ENCODE results near the gene ICA1L. TPM values are rescaled to one million over a fixed set of nuclear protein-coding genes. Genes with fewer than 3 reads are reported as not detected.

Gene ICA1L
- total and polyA plus RNA-seq, 2 of the 4 experiments (the other 2 are of a cell fraction): 1.7 to 1.8 TPM

DNA sequence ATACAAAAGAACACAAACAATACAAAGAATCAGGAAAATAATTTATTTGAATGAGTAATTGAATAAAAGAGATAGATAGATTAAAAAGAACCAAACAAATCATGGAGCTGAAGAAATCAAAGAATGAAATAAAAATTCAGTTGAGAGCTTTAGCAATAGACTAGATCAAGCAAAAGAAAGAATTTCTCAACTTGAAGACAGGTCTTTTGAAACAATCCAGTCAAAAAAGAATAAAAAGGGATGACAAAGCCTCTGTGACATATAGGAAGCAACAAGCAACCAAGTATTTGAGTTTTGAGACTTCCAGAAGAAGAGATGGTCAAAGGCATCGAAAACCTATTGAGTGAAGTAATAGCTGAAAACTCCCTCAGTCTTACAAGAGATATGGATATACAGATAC is 128.0 kb downstream of the ICA1L start:
- TF ChIP-seq POLR2A (IDR thresholded peaks at IDR 0.05; ENCODE audit: low read depth, low read length) (no peak), SMC3 (IDR thresholded peaks at IDR 0.05; ENCODE audit: low read depth, low read length) (no peak), RFX5 (IDR thresholded peaks at IDR 0.05; ENCODE audit: low read depth, low read length) (no peak), CHD1 (IDR thresholded peaks at IDR 0.05; ENCODE audit: low read depth, low read length) (no peak), FOS (IDR thresholded peaks at IDR 0.05; ENCODE audit: low read depth, low read length) (no peak), MAFK (IDR thresholded peaks at IDR 0.05; ENCODE audit: low read depth, low read length) (no peak), NFE2L2 (IDR thresholded peaks at IDR 0.05; ENCODE audit: low read depth, low read length) (no peak), CEBPB (IDR thresholded peaks at IDR 0.05; ENCODE audit: low read depth, low read length) (no peak), BHLHE40 (IDR thresholded peaks at IDR 0.05; ENCODE audit: low read depth, low read length) (no peak), RCOR1 (IDR thresholded peaks at IDR 0.05; ENCODE audit: insufficient replicate concordance, low read length) (no peak)
- TF ChIP-seq, protein P1, sequence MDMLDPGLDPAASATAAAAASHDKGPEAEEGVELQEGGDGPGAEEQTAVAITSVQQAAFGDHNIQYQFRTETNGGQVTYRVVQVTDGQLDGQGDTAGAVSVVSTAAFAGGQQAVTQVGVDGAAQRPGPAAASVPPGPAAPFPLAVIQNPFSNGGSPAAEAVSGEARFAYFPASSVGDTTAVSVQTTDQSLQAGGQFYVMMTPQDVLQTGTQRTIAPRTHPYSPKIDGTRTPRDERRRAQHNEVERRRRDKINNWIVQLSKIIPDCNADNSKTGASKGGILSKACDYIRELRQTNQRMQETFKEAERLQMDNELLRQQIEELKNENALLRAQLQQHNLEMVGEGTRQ (IDR thresholded peaks at IDR 0.05; ENCODE audit: low read depth, low read length): no peak
- Histone ChIP-seq H3K79me1 (ENCODE audit: low read depth in 1 of 2, low read length in 2 of 2) (no peaks in the 10 kb centered on the region), H3K9ac (ENCODE audit: low read depth, low read length) (no peak overlapping the region), H3K4ac (ENCODE audit: low read depth, low read length) (no peak overlapping the region), H3K9me1 (ENCODE audit: insufficient read depth, low read length) (peaks cover 3% of the 10 kb centered on the region; the same call in 1 of the 2 replicates), H3K18ac (ENCODE audit: low read depth, low read length) (no peak overlapping the region), H4K8ac (ENCODE audit: low read depth in 2 of 2, low read length in 2 of 2) (no peak overlapping the region), H3K4me3 (ENCODE audit: insufficient read depth, low read depth, low read length) (no peak overlapping the region), H2BK5ac (ENCODE audit: low read depth, low read length, poor library complexity, severe bottlenecking) (no peak overlapping the region), H2BK20ac (ENCODE audit: low read depth, low read length) (no peak overlapping the region), H3K23ac (ENCODE audit: low read depth, low read length) (no peak overlapping the region), H4K91ac (ENCODE audit: insufficient read depth, low read depth, low read length) (no peak overlapping the region), H2AK5ac (ENCODE audit: low read depth, low read length) (no peak overlapping the region), H3K27ac (ENCODE audit: insufficient read depth, low read length) (no peak overlapping the region), H2BK15ac (ENCODE audit: low read depth, low read length) (no peak overlapping the region), H2AFZ (replicated peaks; ENCODE audit: low read length, poor library complexity) (no peak overlapping the region), H2BK120ac (ENCODE audit: low read depth, low read length) (no peak overlapping the region), H3K4me2 (ENCODE audit: low read depth, low read length) (no peak overlapping the region), H3K56ac (ENCODE audit: extremely low read depth, insufficient read depth, low read length) (no peak overlapping the region), H4K5ac (ENCODE audit: low read depth, low read length) (no peak overlapping the region), H3K36me3 (ENCODE audit: control insufficient read depth, insufficient read depth, low read length) (peaks cover 4% of the 10 kb centered on the region; the same call in 1 of the 2 replicates), H3K14ac (replicated peaks; ENCODE audit: low read depth, low read length) (no peak overlapping the region), H4K20me1 (ENCODE audit: insufficient read depth, low read length) (no peaks in the 10 kb centered on the region), H3K27me3 (ENCODE audit: control insufficient read depth, insufficient read depth, low read length) (no peaks in the 10 kb centered on the region), H2AK9ac (replicated peaks; ENCODE audit: low read depth, low read length, poor library complexity) (no peak overlapping the region), H3K4me1 (ENCODE audit: control insufficient read depth, insufficient read depth, low read length) (no peaks in the 10 kb centered on the region), H3K9me3 (ENCODE audit: control insufficient read depth, insufficient read depth, low read length) (peaks cover 9% of the 10 kb centered on the region)
- ATAC-seq (ENCODE audit: low read depth) (no peak), DNase-seq (no peak)
- POLR2A ChIA-PET (ENCODE audit: unreplicated experiment): no interaction called here
- in situ Hi-C loops (cut with MboI; ENCODE audit: low sequenced_read_pairs) (no loop called here), dilution Hi-C loops (cut with HindIII; ENCODE audit: low sequenced_read_pairs, unreplicated experiment) (no loop called here), intact Hi-C loops (cut with micrococcal nuclease) (no loop called here)
- WGBS, 2 experiments (ENCODE audit: extremely low coverage in 2 of 2, insufficient read length in 1 of 2): no CpG with 5 or more reads among the region's 1 CpG
- BruUV-seq (replicated peaks): no TSS peak
- CTCF ChIA-PET: no interaction called here

Data from IMR-90 (cell line).